ENCODE measurements around the gene TOMM6.

- TF ChIP-seq CTCF (IDR thresholded peaks at IDR 0.05; ENCODE audit: low read depth, low read length), result no peak
- TF ChIP-seq EZH2phosphoT487 (IDR thresholded peaks at IDR 0.05; ENCODE audit: low read depth), result no peak
These were observed 1.6 kb upstream of the TOMM6 start for GRCh38 chr6:41785689-41786450.
